Activated T-helper 1 cell treated with anti-CD3 and anti-CD28 coated beads, Interleukin-2, amount 50 U/mL, for 16 hours (primary cell): ENCODE results near the gene KIAA0513.
"Not testable (repeated sequence)": the region's sequence is repeated elsewhere in the genome, so short reads cannot be mapped to it uniquely, and the experiment has no call there.

ENCODE experiments used
- DNase-seq, 2 donors: peaks; one replicate each; pipeline ENCODE4 v3.0.0-alpha.2; 2020; ENCODE audit warnings: low read depth in 1 of 2, low spot score in 1 of 2

KIAA0513 gene

DNA sequence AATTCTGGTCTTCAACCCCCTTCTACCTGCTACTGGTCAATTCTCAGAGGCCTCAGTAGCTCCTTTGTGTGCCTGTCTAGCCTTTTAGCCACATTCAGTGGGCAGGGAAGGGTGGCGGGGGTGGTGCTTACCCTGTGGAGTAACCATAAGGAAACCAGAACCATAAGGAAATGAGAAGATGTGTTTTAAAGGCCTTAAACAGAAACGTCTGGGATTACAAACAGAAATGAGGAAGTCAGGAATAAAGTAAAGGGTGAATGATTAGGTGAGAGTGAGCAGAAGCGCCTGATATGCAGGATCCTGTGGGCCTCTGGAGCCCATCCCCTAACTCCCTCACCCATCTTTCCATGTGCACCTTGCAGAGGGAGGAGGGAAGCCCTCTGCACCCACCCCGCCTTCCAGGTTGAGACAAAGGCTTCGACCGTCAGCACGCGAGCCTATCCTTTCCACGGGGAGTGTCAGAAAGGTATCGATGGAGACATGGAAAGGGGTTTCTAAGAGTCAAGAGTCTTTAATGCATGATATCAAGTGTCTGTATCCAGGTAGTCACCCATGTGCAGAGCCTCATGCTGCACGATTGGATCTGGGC, 20.4 kb downstream of the KIAA0513 start:
- no peak for DNase-seq

DNA sequence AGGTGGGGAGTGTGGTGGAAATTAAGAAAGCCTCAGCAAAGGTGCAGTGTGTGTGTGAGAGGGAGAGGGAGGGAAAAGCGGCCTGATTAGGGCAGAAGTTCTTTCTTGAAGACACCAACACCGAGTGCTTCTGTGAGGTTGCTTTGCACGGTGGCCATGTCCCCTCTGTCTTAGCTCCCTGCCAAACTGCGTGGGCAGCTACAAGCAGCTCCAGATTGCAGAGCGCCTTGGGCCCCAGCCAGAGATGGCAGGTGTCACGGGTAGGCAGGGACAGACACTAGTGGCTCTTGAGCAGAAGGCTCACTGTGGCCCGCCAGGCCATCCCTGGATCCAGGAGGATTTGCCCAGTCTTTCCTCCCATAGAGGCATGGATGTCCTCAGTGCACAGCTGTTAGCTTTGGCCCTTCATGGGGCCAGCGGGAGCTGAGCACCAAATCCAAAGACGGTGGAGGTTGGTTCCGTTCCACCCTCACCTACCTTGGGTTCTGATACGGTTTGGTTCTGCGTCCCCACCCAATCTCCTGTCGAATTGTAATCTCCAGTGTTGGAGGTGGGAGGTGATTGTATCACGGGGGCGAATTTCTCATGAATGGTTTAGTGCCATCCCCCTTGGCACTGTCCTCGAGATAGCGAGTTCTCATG, 21.4 kb downstream of the KIAA0513 start:
- no peak for DNase-seq

- no peak for DNase-seq
These were observed 22.2 kb downstream of the KIAA0513 start for GRCh38 chr16:85049706-85050305.

DNA sequence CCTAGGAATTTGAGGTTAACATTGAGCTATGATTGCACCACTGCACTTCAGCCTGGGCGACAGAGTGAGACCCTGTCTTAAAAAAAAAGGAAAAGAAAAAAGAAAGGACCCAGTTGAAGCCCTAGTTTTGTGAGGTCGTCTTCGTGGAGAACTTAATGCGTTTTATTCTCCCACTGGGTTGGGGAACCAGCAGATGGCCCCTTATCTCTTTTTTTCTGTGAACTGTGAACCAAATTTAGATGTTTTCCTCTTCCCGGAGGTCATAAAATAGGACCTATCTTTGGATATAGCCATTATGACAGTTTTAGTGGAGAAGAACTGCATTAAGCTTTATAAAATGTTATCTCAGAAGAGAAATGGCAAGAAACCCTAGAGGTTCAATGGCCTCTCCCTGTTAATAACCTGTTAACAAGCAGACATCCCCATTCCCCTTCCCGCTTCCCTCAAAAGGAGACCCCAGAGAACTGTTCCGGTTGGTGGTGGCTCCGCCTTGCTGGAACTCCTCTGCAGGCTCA, 23.5 kb downstream of the KIAA0513 start:
- no peak for DNase-seq

DNA sequence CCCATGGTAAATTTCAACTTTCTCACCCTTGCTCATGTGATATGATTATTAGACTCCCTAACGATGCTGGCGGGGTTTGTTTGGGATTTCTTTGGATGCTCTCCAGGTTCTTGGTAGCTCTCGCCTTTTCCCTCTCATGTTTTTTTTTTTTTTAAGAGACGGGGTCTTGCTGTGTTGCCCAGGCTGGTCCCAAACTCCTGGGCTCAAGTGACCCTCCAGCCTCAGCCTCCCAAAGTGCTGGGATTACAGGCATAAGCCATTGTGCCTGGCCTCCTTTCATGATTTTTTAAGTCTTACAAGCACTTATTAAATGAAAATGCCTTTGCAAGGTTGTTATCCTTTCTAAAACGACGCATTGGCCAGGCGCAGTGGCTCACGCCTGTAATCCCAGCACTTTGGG, 24.1 kb downstream of the KIAA0513 start:
- DNase-seq, result no peak

- DNase-seq, result no peak
These were observed 24.9 kb downstream of the KIAA0513 start for GRCh38 chr16:85052536-85052935.

GRCh38 chr16:85054321-85054720, 26.7 kb downstream of the KIAA0513 start:
- DNase-seq, result not testable (repeated sequence)

DNA sequence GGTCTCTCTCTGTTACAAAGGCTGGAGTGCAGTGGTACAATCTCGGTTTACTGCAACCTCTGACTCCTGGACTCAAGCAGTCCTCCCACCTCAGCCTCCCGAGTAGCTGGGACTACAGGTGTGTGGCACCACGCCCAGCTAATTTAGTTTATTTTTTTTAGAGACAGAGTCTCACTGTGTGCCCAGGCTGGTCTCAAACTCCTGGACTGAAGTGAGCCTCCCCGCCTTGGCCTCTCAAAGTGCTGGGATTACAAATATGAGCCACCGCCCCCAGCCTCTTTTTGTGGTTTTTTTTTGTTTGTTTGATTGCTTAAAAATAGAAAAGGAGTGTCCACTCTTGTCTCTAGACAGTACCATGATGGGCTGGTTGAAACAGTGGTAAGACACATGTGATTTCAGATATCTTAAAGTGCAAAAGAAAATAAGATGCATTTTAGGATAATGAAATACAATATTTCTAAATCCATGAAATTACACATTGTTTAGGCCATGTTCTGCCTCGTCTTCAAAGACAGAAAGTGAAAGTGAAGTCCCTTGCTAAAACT, 27.4 kb downstream of the KIAA0513 start:
- DNase-seq, result no peak

DNA sequence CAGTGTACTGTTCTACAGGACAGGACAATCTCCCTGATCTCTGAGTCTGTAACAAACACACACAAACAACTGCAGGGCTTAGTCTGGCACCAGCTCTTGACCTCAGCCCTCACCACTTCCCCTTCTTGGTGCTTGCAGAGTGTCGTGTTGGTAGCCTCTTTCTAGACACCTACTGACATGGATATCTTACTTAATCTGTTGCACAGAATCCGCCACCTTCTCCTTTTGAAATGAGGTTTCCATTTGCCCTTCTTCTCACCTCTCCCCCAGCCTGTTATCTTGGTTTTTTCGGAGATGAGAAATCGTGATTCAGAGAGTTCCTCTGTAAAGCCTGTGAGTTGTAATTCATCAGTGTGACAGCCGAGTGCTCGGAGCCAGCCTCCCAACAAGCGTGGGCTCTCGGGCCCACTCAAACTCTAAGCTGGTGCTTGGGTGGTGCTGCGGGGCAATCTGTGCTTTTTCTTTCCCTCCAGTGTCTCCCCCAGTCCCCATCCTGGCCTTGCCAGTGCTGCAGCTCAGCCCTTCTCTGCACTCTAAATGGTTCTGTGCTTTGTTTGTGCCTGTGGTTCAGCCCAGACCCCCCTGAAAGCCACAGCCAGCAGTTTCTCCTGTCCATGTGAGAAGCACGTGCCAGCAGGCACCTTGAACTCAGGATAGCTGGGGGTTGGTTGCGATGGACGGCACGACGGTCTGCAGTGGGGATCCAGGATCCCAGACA, 28.1 kb downstream of the KIAA0513 start:
- peak; percentile 20 to 34 for DNase-seq

DNA sequence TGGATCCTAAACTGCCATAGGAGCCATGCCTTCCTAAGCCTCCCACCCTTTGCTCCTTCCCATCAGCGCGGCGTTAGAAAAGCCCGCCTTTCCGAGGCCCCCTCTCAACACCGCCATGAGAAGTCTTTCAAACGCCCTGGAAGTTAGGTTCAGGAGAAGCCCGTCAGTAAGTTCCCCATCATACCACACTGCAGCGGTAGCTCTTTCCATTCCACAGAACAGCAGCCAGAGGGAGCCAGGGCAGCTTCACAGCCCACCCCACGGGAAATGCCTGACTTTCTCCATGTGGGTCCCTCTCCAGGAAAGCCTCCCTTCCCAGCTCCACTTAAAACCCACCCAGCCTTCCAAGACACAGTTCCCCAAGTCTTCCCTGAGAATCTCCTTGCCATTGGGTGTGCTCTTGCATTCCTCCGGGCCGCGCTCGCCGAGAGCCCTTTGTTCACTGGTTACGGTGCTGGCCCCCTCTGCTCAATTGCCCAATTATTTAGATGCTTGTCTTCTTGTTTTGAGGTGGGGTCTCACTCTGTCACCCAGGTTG, 28.7 kb downstream of the KIAA0513 start:
- DNase-seq, result no peak

GRCh38 chr16:85057212-85057889, 29.8 kb downstream of the KIAA0513 start:
- DNase-seq, result no peak

DNA sequence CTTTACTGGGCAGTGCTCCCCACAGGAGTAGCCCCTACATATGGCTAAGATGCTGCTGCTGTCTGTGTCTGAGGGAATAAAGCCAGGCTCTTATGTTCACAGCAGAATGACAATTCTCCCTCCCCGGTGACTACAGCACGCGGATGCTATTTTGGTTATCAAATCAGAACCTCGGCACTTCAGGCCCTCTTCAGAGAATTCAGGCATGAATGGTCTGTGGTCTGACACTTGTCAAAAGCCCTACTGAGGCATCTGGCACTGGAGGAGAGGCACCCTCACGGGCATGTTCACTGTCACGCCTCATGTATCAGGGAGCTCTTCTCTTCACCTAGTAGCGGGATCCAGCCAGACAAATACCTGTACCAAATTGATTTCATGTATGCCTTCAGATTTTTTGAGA, 30.4 kb downstream of the KIAA0513 start:
- DNase-seq, result no peak

GRCh38 chr16:85058909-85059308, 31.3 kb downstream of the KIAA0513 start:
- no peak for DNase-seq

DNA sequence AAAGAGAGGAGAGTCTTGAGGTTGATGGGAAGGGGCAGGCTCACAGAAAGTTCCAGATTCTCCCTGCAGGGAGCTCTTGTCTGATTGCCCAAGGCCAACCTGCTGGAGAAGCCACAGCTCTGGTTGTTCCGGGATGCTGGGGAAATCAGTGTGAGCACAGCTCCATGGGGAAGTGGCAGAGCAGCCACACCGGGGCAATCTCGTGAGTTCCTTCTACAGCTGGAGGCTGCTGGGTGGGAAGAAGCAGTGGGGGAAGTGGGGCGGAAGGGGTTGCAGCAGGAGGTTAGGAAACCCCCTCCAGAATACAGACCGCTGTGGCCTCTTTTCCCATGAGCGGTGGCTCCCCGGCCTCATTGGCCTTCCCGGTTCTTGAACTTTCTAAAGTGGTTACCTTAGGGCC, 34.0 kb downstream of the KIAA0513 start:
- no peak for DNase-seq

- no peak for DNase-seq
These were observed 34.7 kb downstream of the KIAA0513 start for GRCh38 chr16:85062323-85062722.

DNA sequence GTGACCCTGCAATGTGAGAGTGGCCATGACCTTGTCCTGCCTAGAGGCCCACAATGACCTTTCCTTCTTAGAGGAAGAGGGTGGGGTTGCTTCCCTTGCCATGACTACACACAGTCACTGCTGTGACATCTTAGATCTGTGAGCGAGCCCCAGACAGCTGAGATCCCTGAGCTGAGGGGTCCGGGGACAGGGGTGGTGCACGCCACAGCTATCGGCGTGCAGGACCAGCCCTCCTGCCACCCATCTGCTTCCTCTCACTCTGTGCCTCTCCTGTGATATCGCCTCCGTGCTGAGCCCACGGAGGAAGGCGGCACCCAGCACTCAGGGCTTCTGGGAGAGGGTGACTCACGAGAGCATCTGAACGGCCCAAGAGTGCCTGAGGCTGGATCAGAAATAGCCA, 35.2 kb downstream of the KIAA0513 start:
- no peak for DNase-seq

- no peak for DNase-seq
These were observed 36.6 kb downstream of the KIAA0513 start for GRCh38 chr16:85064186-85064585.

DNA sequence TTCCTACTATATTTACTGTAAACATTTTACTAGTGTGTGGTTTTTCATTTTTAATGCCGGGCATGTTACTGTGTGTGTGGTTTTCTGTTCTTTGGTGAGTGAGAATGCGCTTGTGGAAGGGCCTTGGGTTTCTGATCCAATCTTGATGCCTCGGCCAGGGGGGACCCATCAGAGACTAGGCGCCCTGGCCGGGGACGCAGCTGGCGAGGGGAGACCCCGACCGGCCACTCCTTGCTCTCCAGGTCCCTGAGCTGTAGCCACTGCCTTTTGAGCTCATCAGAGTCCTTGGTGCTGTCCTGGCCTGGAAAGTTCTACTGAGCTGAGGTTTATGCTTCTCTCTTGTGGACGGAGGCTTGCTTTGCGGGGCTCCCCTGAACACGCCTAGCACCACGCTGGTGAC, 37.5 kb downstream of the KIAA0513 start:
- DNase-seq, result no peak

DNA sequence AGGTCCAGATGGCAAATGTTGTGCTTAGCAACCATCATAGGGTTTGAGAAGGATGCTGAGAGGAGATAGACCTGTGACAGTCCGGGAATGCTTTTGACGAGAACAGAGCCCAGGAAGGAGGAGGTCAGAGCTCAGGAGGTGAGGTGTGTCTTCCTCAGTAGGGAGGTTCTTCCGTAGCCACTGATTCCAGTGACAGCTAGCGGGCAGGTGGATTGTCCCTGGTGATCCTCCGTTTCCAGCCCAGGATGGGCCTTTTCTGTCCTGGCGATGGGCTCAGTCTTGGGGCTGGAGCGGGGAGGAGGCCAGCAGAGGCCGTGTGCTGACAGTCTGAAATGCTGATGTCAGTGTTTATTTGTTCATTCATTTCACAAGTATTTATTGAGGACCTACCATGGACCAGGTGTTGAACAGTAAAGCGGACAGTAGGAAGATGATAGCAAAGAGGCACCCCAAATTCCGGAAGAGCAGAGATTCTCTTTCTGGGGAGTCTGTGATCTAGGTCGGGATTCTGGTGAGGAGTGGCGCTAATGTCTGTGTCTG, 38.8 kb downstream of the KIAA0513 start:
- DNase-seq, result no peak

DNA sequence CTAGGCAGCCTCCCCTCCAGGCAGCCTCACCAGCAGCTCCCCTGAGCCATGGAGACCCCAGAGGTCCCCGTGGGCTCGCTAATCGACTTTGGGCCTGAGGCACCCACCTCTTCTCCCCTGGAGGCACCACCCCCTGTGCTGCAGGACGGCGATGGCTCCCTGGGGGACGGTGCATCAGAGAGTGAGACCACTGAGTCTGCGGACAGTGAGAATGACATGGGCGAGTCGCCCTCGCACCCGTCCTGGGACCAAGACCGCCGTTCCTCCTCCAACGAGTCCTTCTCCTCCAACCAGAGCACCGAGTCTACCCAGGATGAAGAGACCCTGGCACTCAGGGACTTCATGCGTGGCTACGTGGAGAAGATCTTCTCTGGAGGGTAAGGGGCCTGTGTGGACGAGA, 39.4 kb downstream of the KIAA0513 start:
- DNase-seq, result no peak

DNA sequence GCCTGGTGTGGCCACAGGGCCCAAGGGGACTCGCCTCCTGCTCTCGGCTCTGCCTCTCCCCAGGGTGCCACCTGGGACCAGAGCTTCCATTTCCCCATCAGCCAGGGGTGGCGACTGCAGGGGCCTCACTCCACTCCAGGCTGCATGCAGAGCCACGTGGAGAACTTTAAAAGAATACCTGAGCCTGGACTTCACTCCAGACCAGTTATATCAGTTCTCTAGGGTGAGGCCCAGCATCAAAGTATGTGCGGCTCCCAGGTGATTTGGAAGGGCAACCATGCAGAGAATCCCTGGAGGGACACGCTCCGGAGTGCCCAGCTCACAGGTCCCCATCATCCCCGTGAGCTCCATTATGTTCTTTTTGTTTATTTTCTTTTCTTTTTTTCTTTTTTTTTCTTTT, 39.8 kb downstream of the KIAA0513 start:
- no peak for DNase-seq
